Endothelial cell of umbilical vein (primary cell): Measurements from ENCODE around the gene SSRP1.

ENCODE experiments used
- FOS ChIP-seq: IDR thresholded peaks from 2 replicates; pipeline ENCODE4 v1.6.1; 2011; ENCODE audit warnings: mild to moderate bottlenecking, low read length, moderate library complexity, borderline replicate concordance; ENCODE audit not compliant: insufficient read depth
- TF ChIP-seq, protein P1 (sequence below), 2 donors: IDR thresholded peaks; 1 replicate in 1 of 2; 2 replicates in 1 of 2; pipeline ENCODE4 v1.5.1; 2011; ENCODE audit warnings: low read length in 2 of 2, mild to moderate bottlenecking in 2 of 2, moderate library complexity in 2 of 2, control low read depth in 1 of 2, inconsistent platforms in 1 of 2, low read depth in 1 of 2; ENCODE audit not compliant: insufficient read depth in 1 of 2; ENCODE audit errors: extremely low read depth in 1 of 2

GRCh38 chr11:57368106-57368844, 32.6 kb upstream of the SSRP1 start:
- TF ChIP-seq, protein P1, sequence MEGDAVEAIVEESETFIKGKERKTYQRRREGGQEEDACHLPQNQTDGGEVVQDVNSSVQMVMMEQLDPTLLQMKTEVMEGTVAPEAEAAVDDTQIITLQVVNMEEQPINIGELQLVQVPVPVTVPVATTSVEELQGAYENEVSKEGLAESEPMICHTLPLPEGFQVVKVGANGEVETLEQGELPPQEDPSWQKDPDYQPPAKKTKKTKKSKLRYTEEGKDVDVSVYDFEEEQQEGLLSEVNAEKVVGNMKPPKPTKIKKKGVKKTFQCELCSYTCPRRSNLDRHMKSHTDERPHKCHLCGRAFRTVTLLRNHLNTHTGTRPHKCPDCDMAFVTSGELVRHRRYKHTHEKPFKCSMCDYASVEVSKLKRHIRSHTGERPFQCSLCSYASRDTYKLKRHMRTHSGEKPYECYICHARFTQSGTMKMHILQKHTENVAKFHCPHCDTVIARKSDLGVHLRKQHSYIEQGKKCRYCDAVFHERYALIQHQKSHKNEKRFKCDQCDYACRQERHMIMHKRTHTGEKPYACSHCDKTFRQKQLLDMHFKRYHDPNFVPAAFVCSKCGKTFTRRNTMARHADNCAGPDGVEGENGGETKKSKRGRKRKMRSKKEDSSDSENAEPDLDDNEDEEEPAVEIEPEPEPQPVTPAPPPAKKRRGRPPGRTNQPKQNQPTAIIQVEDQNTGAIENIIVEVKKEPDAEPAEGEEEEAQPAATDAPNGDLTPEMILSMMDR (IDR thresholded peaks at IDR 0.05; ENCODE audit: extremely low read depth in 1 of 2, insufficient read depth in 1 of 2, low read depth in 1 of 2, low read length in 2 of 2): no peak
- no peak for TF ChIP-seq FOS
